ENCODE measurements around the gene ADAMTS20.
"Not testable (repeated sequence)": the region's sequence is repeated elsewhere in the genome, so short reads cannot be mapped to it uniquely, and the experiment has no call there.

The ADAMTS20 gene

GRCh38 chr12:43392116-43392515 is 159.9 kb downstream of the ADAMTS20 start:
- no peak for TF ChIP-seq CTCF (IDR thresholded peaks at IDR 0.05; ENCODE audit: control extremely low read depth, extremely low read depth, low read depth, missing control alignments)
- ChIA-PET CTCF (no interaction called here), POLR2A (no interaction called here)
- DNase-seq (ENCODE audit: extremely low spot score), result no peak

GRCh38 chr12:43381879-43382278 is 170.1 kb downstream of the ADAMTS20 start:
- no peak for TF ChIP-seq CTCF (IDR thresholded peaks at IDR 0.05; ENCODE audit: control extremely low read depth, extremely low read depth, low read depth, missing control alignments)
- no peak for DNase-seq (ENCODE audit: extremely low spot score)
- ChIA-PET CTCF (no interaction called here), POLR2A (no interaction called here)

- DNase-seq (ENCODE audit: extremely low spot score), result no peak
- TF ChIP-seq CTCF (IDR thresholded peaks at IDR 0.05; ENCODE audit: control extremely low read depth, extremely low read depth, low read depth, missing control alignments), result no peak
- ChIA-PET CTCF (interaction anchor here (2.0 kb wide), 1 partner anchor 29 kb away, joined by 5 read pairs; no protein-coding TSS in a partner anchor), POLR2A (no interaction called here)
Measured at GRCh38 chr12:43378448-43378847, 173.6 kb downstream of the ADAMTS20 start.

- TF ChIP-seq CTCF (IDR thresholded peaks at IDR 0.05; ENCODE audit: control extremely low read depth, extremely low read depth, low read depth, missing control alignments), result no peak
- ChIA-PET POLR2A (no interaction called here), CTCF (interaction anchor here (0.9 to 1.8 kb wide), 3 partner anchors 9 to 21 kb away, joined by 3 to 6 read pairs (median 3); no protein-coding TSS in a partner anchor)
- no peak for DNase-seq (ENCODE audit: extremely low spot score)
Measured at GRCh38 chr12:43370263-43370662, 181.7 kb downstream of the ADAMTS20 start.

GRCh38 chr12:43362910-43363694 is 188.9 kb downstream of the ADAMTS20 start:
- ChIA-PET CTCF (interaction anchor here (1.2 kb wide), 2 partner anchors 10 to 31 kb away, joined by 3 to 5 read pairs; no protein-coding TSS in a partner anchor), POLR2A (no interaction called here)
- no peak for TF ChIP-seq CTCF (IDR thresholded peaks at IDR 0.05; ENCODE audit: control extremely low read depth, extremely low read depth, low read depth, missing control alignments)
- DNase-seq (ENCODE audit: extremely low spot score), result no peak

GRCh38 chr12:43361031-43361710 is 190.8 kb downstream of the ADAMTS20 start:
- no peak for TF ChIP-seq CTCF (IDR thresholded peaks at IDR 0.05; ENCODE audit: control extremely low read depth, extremely low read depth, low read depth, missing control alignments)
- DNase-seq (ENCODE audit: extremely low spot score), result no peak
- CTCF ChIA-PET, result interaction anchor here (1.3 kb wide), 1 partner anchor 9 kb away, joined by 6 read pairs; no protein-coding TSS in a partner anchor
- POLR2A ChIA-PET, result no interaction called here

- CTCF ChIA-PET; DNase-seq (ENCODE audit: extremely low spot score); POLR2A ChIA-PET: not testable (repeated sequence)
Measured at GRCh38 chr12:43360001-43360400, 192.0 kb downstream of the ADAMTS20 start.

All from GM10248 (cell line).